Measurements from ENCODE around the gene MAGI2. TPM values are rescaled to one million over a fixed set of nuclear protein-coding genes. Genes with fewer than 3 reads are reported as not detected.

The MAGI2 gene
- total RNA-seq, 1 experiment from 2014 or later = 0.22 TPM

GRCh38 chr7:78149787-78150186 lies 1303.7 kb downstream of the MAGI2 start:
- ChIA-PET POLR2A (no interaction called here), CTCF (no interaction called here), RAD21 (ENCODE audit: low non-redundant PET in 1 of 2, low total read pairs in 2 of 2, uncharacterized antibody in 2 of 2, unreplicated experiment in 2 of 2) (no interaction called here)
- Histone ChIP-seq H2AFZ (ENCODE audit: low read depth, low read length, poor library complexity, severe bottlenecking) (no peak overlapping the region), H3K4me3 (replicated peaks in 1 of 2; ENCODE audit: low read depth in 1 of 2, low read length in 2 of 2) (no peak overlapping the region), H3K4me2 (ENCODE audit: low read length) (no peak overlapping the region), H3K36me3 (ENCODE audit: control insufficient read depth in 1 of 2, insufficient read depth in 2 of 2, low read length in 2 of 2) (no peaks in the 10 kb centered on the region), H3K27ac (ENCODE audit: low read depth, low read length) (no peak overlapping the region), H3K4me1 (ENCODE audit: control insufficient read depth in 1 of 2, insufficient read depth in 2 of 2, low read length in 2 of 2) (no peaks in the 10 kb centered on the region), H3K9ac (ENCODE audit: low read length) (no peak overlapping the region), H3K27me3 (ENCODE audit: insufficient read depth, low read length) (peaks cover 43% of the 10 kb centered on the region), H3K9me2 (ENCODE audit: insufficient read depth) (no peaks in the 10 kb centered on the region), H3K79me2 (ENCODE audit: insufficient read depth, low read length) (no peaks in the 10 kb centered on the region), H3K9me3 (ENCODE audit: control insufficient read depth in 1 of 2, insufficient read depth in 1 of 2, low read depth in 1 of 2, low read length in 2 of 2) (no peaks in the 10 kb centered on the region), H4K20me1 (ENCODE audit: insufficient read depth) (no peaks in the 10 kb centered on the region)
- ATAC-seq = no peak
- no TSS peak for BruUV-seq (replicated peaks)
- intact Hi-C loops (cut with micrococcal nuclease) = no loop called here
- TF ChIP-seq EGR1 (IDR thresholded peaks at IDR 0.05; ENCODE audit: low read depth) (no peak), SRF (IDR thresholded peaks at IDR 0.05; ENCODE audit: low read depth) (no peak), POLR2AphosphoS5 (IDR thresholded peaks at IDR 0.05; ENCODE audit: low read depth, low read length) (no peak), TCF7L2 (IDR thresholded peaks at IDR 0.05; ENCODE audit: borderline replicate concordance, extremely low read depth, insufficient read depth, insufficient read length) (no peak), POLR2A (IDR thresholded peaks at IDR 0.05; ENCODE audit: borderline replicate concordance, extremely low read depth, insufficient read depth, insufficient read length) (no peak), CTCF (IDR thresholded peaks at IDR 0.05 in 2 of 3, conservative IDR thresholded peaks at IDR 0.05 in 1 of 3; ENCODE audit: borderline replicate concordance in 1 of 3, insufficient read depth in 1 of 3, low read depth in 2 of 3, low read length in 2 of 3) (no peak), FOSL1 (IDR thresholded peaks at IDR 0.05; ENCODE audit: low read depth) (no peak), ZFX (IDR thresholded peaks at IDR 0.05) (no peak), REST (IDR thresholded peaks at IDR 0.05; ENCODE audit: low read depth) (no peak), RAD21 (IDR thresholded peaks at IDR 0.05; ENCODE audit: low read depth) (no peak), ZNF274 (IDR thresholded peaks at IDR 0.05; ENCODE audit: low read depth, low read length) (no peak), SP1 (IDR thresholded peaks at IDR 0.05; ENCODE audit: low read depth) (no peak), ATF3 (IDR thresholded peaks at IDR 0.05) (no peak), ZBTB33 (IDR thresholded peaks at IDR 0.05; ENCODE audit: extremely low read depth, insufficient replicate concordance, low read length) (no peak), EZH2 (IDR thresholded peaks at IDR 0.05) (no peak), YY1 (IDR thresholded peaks at IDR 0.05; ENCODE audit: extremely low read depth, insufficient replicate concordance, low read depth, low read length) (no peak), MAX (IDR thresholded peaks at IDR 0.05) (no peak), SIN3A (IDR thresholded peaks at IDR 0.05; ENCODE audit: low read depth) (no peak), CBX3 (IDR thresholded peaks at IDR 0.05; ENCODE audit: low read depth) (no peak), JUND (IDR thresholded peaks at IDR 0.05) (no peak)
- no peak for DNase-seq (ENCODE audit: low read depth, low spot score)
